Measurements from ENCODE around the gene TMEFF2.

- TF ChIP-seq CTCF (IDR thresholded peaks at IDR 0.05; ENCODE audit: insufficient read depth, low read length, poor library complexity, severe bottlenecking) (no peak), EZH2phosphoT487 (conservative IDR thresholded peaks at IDR 0.05; ENCODE audit: low read length) (no peak)
Observed at GRCh38 chr2:192053921-192054320, 140.8 kb downstream of the TMEFF2 start.

Measured in SU-DHL-6 (cell line).